Effector memory CD8-positive, alpha-beta T cell (primary cell): Measurements from ENCODE around the gene MRPL32.

Experiments used
- ATAC-seq: fragments of 150-1000 bp; cut with Tn5 transposase; replicated peaks from 2 replicates; pipeline ENCODE4 v1.10.0; 2021; ENCODE audit warnings: mild to moderate bottlenecking, moderate library complexity
- DNase-seq, 3 experiments: peaks; one replicate each; pipeline ENCODE4 v3.0.0; 2021
- H3K27ac Mint-ChIP-seq, 2 donors: one replicate each; pipeline ENCODE4 v1.8.0; 2022; ENCODE audit warnings: mild to moderate bottlenecking in 2 of 2, mixed read lengths in 2 of 2, moderate library complexity in 2 of 2
- H3K27me3 Mint-ChIP-seq, 2 donors: one replicate each; pipeline ENCODE4 v1.8.0; 2022; ENCODE audit warnings: mixed read lengths in 2 of 2
- H3K36me3 Mint-ChIP-seq: one replicate; pipeline ENCODE4 v1.8.0; 2022; ENCODE audit warnings: mild to moderate bottlenecking, moderate library complexity, mixed read lengths; ENCODE audit not compliant: insufficient read depth
- H3K4me1 Mint-ChIP-seq, 2 donors: one replicate each; pipeline ENCODE4 v1.8.0; 2022; ENCODE audit warnings: low read depth in 2 of 2, mixed read lengths in 2 of 2
- H3K4me3 Mint-ChIP-seq, 2 donors: one replicate each; pipeline ENCODE4 v1.8.0; 2022; ENCODE audit warnings: mild to moderate bottlenecking in 2 of 2, mixed read lengths in 2 of 2, moderate library complexity in 2 of 2
- H3K9me3 Mint-ChIP-seq, 2 donors: one replicate each; pipeline ENCODE4 v1.8.0; 2022; ENCODE audit warnings: mixed read lengths in 2 of 2

MRPL32 gene

DNA sequence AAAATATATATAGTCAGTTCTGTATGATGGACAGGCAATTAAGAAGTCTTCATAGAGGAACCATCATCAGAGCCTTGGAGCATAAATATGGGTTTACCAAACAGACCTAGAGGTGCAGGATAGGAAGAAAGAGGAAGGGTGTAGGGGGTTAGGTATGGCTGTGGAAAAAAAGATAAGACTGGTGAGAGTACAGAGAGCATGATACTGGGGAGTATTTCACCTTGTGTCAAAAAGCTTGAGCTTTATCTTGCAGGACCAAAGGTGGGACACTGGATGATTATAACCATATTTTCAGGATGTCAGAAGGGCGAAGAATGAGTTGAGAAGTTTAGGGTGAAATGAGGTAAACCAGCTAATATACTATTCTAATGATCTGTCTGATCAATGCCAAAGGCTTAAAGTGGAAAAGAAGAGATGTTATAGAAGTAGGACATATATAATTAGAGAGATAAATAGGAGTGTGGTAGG lies 54.6 kb downstream of the MRPL32 start:
- Mint-ChIP-seq H3K36me3 (no peaks in the 10 kb centered on the region), H3K27me3 (peaks cover 12 to 28% of the 10 kb centered on the region in 2 donors), H3K4me3 (no peak overlapping the region), H3K27ac (no peak overlapping the region), H3K9me3 (no peaks in the 10 kb centered on the region), H3K4me1 (no peaks in the 10 kb centered on the region)
- no peak for DNase-seq
- no peak for ATAC-seq
